GM18498 (cell line): ENCODE data around the gene SLC22A31.

Source experiments
- ATAC-seq: cut with Tn5 transposase; IDR thresholded peaks from one replicate; pipeline ENCODE4 v1.9.1; 2021; ENCODE audit warnings: mild to moderate bottlenecking, moderate library complexity; ENCODE audit not compliant: unreplicated experiment

The SLC22A31 gene

DNA sequence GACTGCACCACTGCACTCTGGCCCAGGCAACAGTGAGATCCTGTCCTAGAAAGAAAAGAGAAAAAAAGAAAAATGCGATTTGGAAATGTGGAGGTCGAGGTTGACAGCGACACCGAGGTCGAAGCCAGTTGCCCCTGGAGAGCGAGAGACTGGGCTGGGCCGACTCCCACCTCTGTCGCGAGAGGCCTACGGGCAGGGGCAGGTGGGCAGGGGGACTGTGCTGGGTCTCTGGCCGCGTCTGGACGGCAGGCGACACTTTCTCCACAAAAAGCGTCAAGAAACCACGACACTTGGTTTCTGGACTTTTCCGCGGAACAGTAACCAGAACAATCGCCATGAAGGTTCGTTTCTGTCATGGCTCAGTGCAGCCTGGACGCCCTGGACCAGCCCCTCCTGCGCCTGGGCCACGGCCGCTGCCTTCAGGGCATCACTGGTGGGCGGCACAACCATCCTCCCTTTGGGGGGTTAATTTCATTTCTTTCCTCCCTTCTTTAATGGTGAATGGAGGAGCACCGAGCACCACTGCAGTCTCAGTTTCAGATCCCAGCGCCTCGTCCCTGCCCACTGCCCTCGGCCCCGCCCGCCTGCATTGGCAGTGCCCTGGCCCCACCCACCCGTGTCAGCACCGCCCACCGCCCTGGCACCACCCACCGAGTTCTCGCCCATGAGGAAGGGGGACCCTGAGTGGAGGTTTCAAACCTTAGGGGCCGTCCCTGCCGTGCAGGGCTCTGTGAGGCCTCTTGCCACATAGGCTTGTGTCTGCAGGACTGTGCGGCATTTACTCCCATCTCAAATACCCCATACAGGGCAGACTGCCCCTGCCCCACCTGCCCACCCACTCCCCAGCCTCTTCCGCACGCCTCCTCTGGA lies 47.3 kb downstream of the SLC22A31 start:
- no peak for ATAC-seq

- no peak for ATAC-seq
These were observed 49.4 kb downstream of the SLC22A31 start for GRCh38 chr16:89150981-89151380.

GRCh38 chr16:89150090-89150835 lies 50.1 kb downstream of the SLC22A31 start:
- no peak for ATAC-seq

DNA sequence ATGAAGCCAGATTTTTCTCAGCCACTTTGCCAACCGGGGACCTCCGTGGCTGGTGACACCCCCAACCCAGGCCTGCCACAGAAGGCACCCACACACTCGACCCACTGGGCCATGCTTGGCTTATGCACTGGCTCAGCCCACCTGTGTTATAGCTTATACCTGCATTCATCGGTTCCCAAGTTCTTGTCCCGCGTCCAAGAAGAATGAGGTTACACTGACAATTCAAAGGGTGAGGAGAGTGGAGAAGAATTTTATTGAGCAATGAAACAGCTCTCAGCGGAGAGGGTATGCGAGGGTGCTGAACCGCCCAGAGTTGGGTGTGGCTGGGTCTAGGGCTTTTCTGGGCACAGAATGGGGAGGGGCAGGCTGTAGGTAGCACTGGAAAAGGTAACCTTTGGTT lies 51.0 kb downstream of the SLC22A31 start:
- ATAC-seq: no peak

DNA sequence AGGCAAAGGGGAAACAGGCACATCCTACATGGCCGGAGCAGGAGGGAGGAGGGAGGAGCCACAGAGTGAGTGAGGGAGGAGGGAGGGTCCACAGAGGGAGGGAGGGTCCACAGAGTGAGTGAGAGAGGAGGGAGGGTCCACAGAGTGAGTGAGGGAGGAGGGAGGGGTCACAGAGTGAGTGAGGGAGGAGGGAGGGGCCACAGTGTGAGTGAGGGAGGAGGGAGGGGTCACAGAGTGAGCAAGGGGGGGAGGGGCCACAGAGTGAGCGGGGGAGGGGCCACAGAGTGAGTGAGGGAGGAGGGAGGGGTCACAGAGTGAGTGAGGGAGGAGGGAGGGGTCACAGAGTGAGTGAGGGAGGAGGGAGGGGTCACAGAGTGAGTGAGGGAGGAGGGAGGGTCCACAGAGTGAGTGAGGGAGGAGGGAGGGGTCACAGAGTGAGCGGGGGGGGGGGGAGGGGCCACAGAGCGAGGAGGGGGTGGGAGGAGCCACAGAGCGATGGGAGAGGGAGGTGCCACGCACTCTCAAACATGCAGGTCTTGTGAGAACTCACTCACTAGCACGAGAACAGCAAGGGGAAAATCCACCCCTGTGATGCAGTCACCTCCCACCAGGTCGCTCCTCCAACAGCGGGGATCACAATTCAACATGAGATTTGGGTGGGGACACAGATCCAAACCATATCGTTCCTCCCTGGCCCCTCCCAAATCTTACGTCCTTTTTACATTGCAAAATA lies 53.1 kb downstream of the SLC22A31 start:
- ATAC-seq: no peak

DNA sequence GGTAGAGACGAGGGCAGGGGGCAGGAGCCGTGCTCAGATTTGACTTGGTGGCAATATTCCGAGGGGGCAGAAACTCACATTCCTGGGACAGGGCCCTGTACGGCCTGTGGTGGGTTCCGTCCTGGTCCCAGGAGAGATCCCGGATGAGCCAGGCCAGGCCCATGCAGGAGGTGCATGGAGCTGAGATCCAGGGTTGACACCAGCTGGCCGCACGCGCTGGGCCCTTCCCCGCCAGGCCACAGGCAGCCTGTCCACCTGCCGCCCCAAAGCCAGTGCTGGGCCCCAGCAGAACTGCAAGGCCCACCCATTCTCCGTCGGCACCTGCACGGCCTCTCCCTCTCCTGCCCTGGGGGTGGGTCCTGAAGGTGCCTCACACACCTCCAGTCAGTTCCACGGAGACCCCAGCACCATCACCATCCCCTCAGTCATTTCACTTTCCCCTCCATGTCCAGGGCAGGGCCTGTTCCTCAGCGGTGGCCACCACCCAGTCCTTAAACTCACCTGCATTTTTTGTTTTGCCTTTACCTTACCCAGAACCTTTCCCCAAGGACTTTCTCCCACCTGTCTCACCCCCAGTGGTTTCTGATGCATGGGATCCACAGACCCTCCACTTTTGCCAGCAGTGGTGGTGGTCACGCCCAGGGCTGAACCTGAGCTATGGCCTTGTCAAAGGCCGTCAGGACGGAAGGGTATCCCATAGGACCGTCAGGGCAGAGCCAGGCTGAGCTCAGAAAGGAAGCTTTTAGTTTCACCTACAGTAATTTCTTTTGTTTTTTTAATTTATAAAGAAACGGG lies 53.9 kb downstream of the SLC22A31 start:
- no peak for ATAC-seq
